OCI-LY1 (cell line): ENCODE measurements around the gene SLC9A7.

Experiments used
- H2AFZ ChIP-seq: fragments of 200-600 bp; sonication (generic), shearing (Covaris generic); 2 replicates; pipeline ENCODE4 v1.6.0; 2014; ENCODE audit warnings: antibody characterized with exemption, mild to moderate bottlenecking, low read length
- H3F3A ChIP-seq: fragments of 200-600 bp; sonication (generic), shearing (Covaris generic); 2 replicates; pipeline ENCODE4 v1.6.0; 2014; ENCODE audit warnings: mild to moderate bottlenecking, antibody characterized with exemption, low read length, moderate library complexity; ENCODE audit not compliant: insufficient read depth
- H3K27ac ChIP-seq: fragments of 200-600 bp; sonication (generic); 2 replicates; pipeline ENCODE4 v1.5.1; 2014; ENCODE audit warnings: low read length, mixed run types, mild to moderate bottlenecking, low read depth; ENCODE audit not compliant: poor library complexity, severe bottlenecking
- H3K27me3 ChIP-seq: fragments of 200-600 bp; sonication (generic); 2 replicates; pipeline ENCODE4 v1.6.0; 2014; ENCODE audit warnings: antibody characterized with exemption, mild to moderate bottlenecking, low read length, moderate library complexity; ENCODE audit not compliant: insufficient read depth
- H3K36me3 ChIP-seq: fragments of 200-600 bp; sonication (generic); 2 replicates; pipeline ENCODE4 v1.6.1; 2014; ENCODE audit warnings: mild to moderate bottlenecking, antibody characterized with exemption, low read length, moderate library complexity, mixed read lengths; ENCODE audit not compliant: insufficient read depth
- H3K4me1 ChIP-seq: fragments of 200-600 bp; sonication (generic); 2 replicates; pipeline ENCODE4 v1.5.1; 2014; ENCODE audit warnings: mild to moderate bottlenecking, low read length, moderate library complexity; ENCODE audit not compliant: insufficient read depth, severe bottlenecking
- H3K4me2 ChIP-seq: fragments of 200-600 bp; sonication (generic), shearing (Covaris generic); 2 replicates; pipeline ENCODE4 v1.6.1; 2014; ENCODE audit warnings: low read length
- H3K4me3 ChIP-seq: fragments of 200-600 bp; sonication (generic); 2 replicates; pipeline ENCODE4 v1.5.1; 2014; ENCODE audit warnings: low read length, low read depth, mild to moderate bottlenecking, mixed read lengths; ENCODE audit not compliant: poor library complexity, severe bottlenecking
- H3K79me2 ChIP-seq: fragments of 200-600 bp; shearing (Covaris generic); 2 replicates; pipeline ENCODE4 v1.6.1; 2016; ENCODE audit warnings: mixed run types, low read length, mixed read lengths; ENCODE audit not compliant: insufficient read depth
- H3K9ac ChIP-seq: fragments of 200-600 bp; sonication (generic), shearing (Covaris generic); 2 replicates; pipeline ENCODE4 v1.6.1; 2014; ENCODE audit warnings: mild to moderate bottlenecking, low read length, mixed read lengths
- H3K9me2 ChIP-seq: fragments of 200-600 bp; sonication (generic), shearing (Covaris generic); 2 replicates; pipeline ENCODE4 v1.6.1; 2014; ENCODE audit warnings: low read depth, mild to moderate bottlenecking, low read length, mixed read lengths
- H3K9me3 ChIP-seq: fragments of 200-600 bp; shearing (Covaris generic); 2 replicates; pipeline ENCODE4 v1.6.1; 2014; ENCODE audit warnings: low read length, mixed read lengths
- H4K20me1 ChIP-seq: fragments of 200-600 bp; sonication (generic), shearing (Covaris generic); 2 replicates; pipeline ENCODE4 v1.6.0; 2016; ENCODE audit warnings: mild to moderate bottlenecking, low read length; ENCODE audit not compliant: insufficient read depth
- CTCF ChIP-seq: fragments of 200-600 bp; sonication (generic), shearing (Covaris generic); IDR thresholded peaks from 2 replicates; pipeline ENCODE4 v1.5.1; 2017; ENCODE audit warnings: mild to moderate bottlenecking, antibody characterized with exemption, low read length, moderate library complexity, mixed read lengths
- EZH2 ChIP-seq: fragments of 200-600 bp; sonication (generic), shearing (Covaris generic); IDR thresholded peaks from 2 replicates; pipeline ENCODE4 v1.8.0; 2017; ENCODE audit warnings: borderline replicate concordance, mixed run types, mild to moderate bottlenecking, antibody characterized with exemption, low read length, moderate library complexity, mixed read lengths

SLC9A7 gene

GRCh38 chrX:46575586-46575985 is 183.3 kb downstream of the SLC9A7 start:
- H3K4me3 ChIP-seq: peak overlapping the region; percentile 84
- no peaks in the 10 kb centered on the region for H3K9me3 ChIP-seq
- H3K9ac ChIP-seq: peak overlapping the region; percentile 76
- no peaks in the 10 kb centered on the region for H3F3A ChIP-seq
- peaks cover 3% of the 10 kb centered on the region; the same call in 1 of the 2 replicates for H3K79me2 ChIP-seq
- peaks cover 5% of the 10 kb centered on the region; the same call in 1 of the 2 replicates for H3K36me3 ChIP-seq
- H3K9me2 ChIP-seq: no peaks in the 10 kb centered on the region
- TF ChIP-seq CTCF: no peak
- TF ChIP-seq EZH2: no peak
- H3K4me1 ChIP-seq: peaks cover 48% of the 10 kb centered on the region
- no peaks in the 10 kb centered on the region for H3K27me3 ChIP-seq
- no peak overlapping the region for H2AFZ ChIP-seq
- H3K4me2 ChIP-seq: peak overlapping the region; percentile 83
- peak overlapping the region; percentile 37 for H3K27ac ChIP-seq
- H4K20me1 ChIP-seq: no peaks in the 10 kb centered on the region

DNA sequence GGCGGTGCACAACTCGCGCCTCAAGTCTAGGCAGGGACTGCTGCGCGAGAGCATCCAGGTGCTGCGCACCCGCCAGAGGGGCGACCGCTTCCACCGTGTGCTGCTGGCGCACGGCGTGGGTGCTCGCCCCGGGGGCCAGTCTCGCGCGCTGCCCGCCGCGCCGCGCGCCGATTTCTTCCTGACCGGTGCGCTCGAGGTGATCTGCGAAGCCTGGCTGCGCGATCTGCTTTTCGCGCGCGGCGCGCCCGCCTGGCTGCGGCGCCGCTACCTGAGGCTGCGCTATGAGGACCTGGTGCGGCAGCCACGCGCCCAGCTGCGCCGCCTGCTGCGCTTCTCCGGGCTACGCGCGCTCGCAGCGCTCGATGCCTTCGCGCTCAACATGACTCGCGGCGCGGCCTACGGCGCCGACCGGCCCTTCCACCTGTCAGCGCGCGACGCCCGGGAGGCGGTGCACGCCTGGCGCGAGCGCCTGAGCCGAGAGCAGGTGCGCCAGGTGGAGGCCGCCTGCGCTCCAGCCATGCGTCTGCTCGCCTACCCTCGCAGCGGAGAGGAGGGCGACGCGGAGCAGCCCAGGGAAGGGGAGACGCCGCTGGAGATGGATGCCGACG is 184.0 kb downstream of the SLC9A7 start:
- H3K9me3 ChIP-seq: no peaks in the 10 kb centered on the region
- no peaks in the 10 kb centered on the region for H4K20me1 ChIP-seq
- peaks cover 48% of the 10 kb centered on the region for H3K4me1 ChIP-seq
- H3K27me3 ChIP-seq: no peaks in the 10 kb centered on the region
- peak overlapping the region; percentile 84 for H3K4me3 ChIP-seq
- peak overlapping the region; percentile 76 for H3K9ac ChIP-seq
- H2AFZ ChIP-seq: no peak overlapping the region
- H3K79me2 ChIP-seq: peaks cover 3% of the 10 kb centered on the region; the same call in 1 of the 2 replicates
- H3K36me3 ChIP-seq: peaks cover 5% of the 10 kb centered on the region; the same call in 1 of the 2 replicates
- H3F3A ChIP-seq: no peaks in the 10 kb centered on the region
- peak overlapping the region; percentile 61 for H3K27ac ChIP-seq
- H3K9me2 ChIP-seq: no peaks in the 10 kb centered on the region
- peak overlapping the region; percentile 83 for H3K4me2 ChIP-seq
- TF ChIP-seq CTCF (no peak), EZH2 (no peak)

- Histone ChIP-seq H3K9me2 (no peaks in the 10 kb centered on the region), H3K9ac (peak overlapping the region; percentile 76), H3K79me2 (peaks cover 3% of the 10 kb centered on the region; the same call in 1 of the 2 replicates), H3F3A (no peaks in the 10 kb centered on the region), H2AFZ (0 out of 2 replicates have a peak overlapping the region, but pooled peaks have one; percentile 49), H3K9me3 (no peaks in the 10 kb centered on the region), H3K4me1 (peaks cover 48% of the 10 kb centered on the region), H3K4me3 (peak overlapping the region; percentile 84), H3K27me3 (no peaks in the 10 kb centered on the region), H3K4me2 (peak overlapping the region; percentile 83), H3K27ac (peak overlapping the region; percentile 61), H4K20me1 (no peaks in the 10 kb centered on the region), H3K36me3 (peaks cover 5% of the 10 kb centered on the region; the same call in 1 of the 2 replicates)
- TF ChIP-seq EZH2: no peak
- TF ChIP-seq CTCF: no peak
Measured at GRCh38 chrX:46573892-46574773, 184.8 kb downstream of the SLC9A7 start.
